IMR-90 (cell line): ENCODE measurements around the gene TEAD4. TPM values are rescaled to one million over a fixed set of nuclear protein-coding genes. Genes with fewer than 3 reads are reported as not detected.

ENCODE experiments used
- ATAC-seq: fragments of 200-7000 bp; cut with Tn5 transposase; 2 replicates; pipeline ENCODE4 v1.9.1; 2020; ENCODE audit warnings: low read depth, mild to moderate bottlenecking, moderate library complexity
- BruUV-seq: library from RNA; stranded (reverse); fragments of 400-500 nt; replicated peaks from 2 replicates; lab custom pipeline; 2021; lab: Mats Ljungman, UMichigan
- CTCF ChIA-PET: fragments of 300-600 bp; formaldehyde crosslinking; extraction: SDS; loops from one replicate; lab custom pipeline; 2021; ENCODE audit warnings: antibody characterized with exemption; lab: Yijun Ruan, JAX
- POLR2A ChIA-PET: fragments of 300-600 bp; sonication (Branson Sonifier 250); formaldehyde crosslinking; loops from one replicate; lab custom pipeline; 2022; ENCODE audit warnings: antibody characterized with exemption; ENCODE audit not compliant: unreplicated experiment; lab: Charles Lee
- DNase-seq: peaks from one replicate; pipeline ENCODE4 v3.0.0; 2013
- H2AFZ ChIP-seq: replicated peaks from 2 replicates; pipeline ENCODE3; 2013; ENCODE audit warnings: low read length, mild to moderate bottlenecking; ENCODE audit not compliant: poor library complexity
- H2AK5ac ChIP-seq: 2 replicates; pipeline ENCODE4 v1.6.1; 2013; ENCODE audit warnings: low read depth, low read length, inconsistent platforms
- H2AK9ac ChIP-seq: replicated peaks from 2 replicates; pipeline ENCODE3; 2013; ENCODE audit warnings: mild to moderate bottlenecking, low read depth, low read length, moderate library complexity; ENCODE audit not compliant: poor library complexity
- H2BK120ac ChIP-seq: 2 replicates; pipeline ENCODE4 v1.6.1; 2013; ENCODE audit warnings: low read depth, low read length, inconsistent platforms
- H2BK15ac ChIP-seq: 3 replicates; pipeline ENCODE4 v1.6.1; 2013; ENCODE audit warnings: low read depth, low read length, inconsistent platforms
- H2BK20ac ChIP-seq: 2 replicates; pipeline ENCODE4 v1.6.1; 2013; ENCODE audit warnings: low read depth, mild to moderate bottlenecking, inconsistent platforms, low read length, moderate library complexity
- H2BK5ac ChIP-seq: 2 replicates; pipeline ENCODE4 v1.6.1; 2013; ENCODE audit warnings: mild to moderate bottlenecking, low read depth, low read length, inconsistent platforms; ENCODE audit not compliant: poor library complexity, severe bottlenecking
- H3K14ac ChIP-seq: replicated peaks from 2 replicates; pipeline ENCODE4 v1.6.1; 2013; ENCODE audit warnings: low read depth, low read length, inconsistent platforms
- H3K18ac ChIP-seq: 2 replicates; pipeline ENCODE4 v1.6.1; 2013; ENCODE audit warnings: low read depth, low read length, control low read depth
- H3K23ac ChIP-seq: 2 replicates; pipeline ENCODE4 v1.6.1; 2013; ENCODE audit warnings: low read depth, low read length, inconsistent platforms
- H3K27ac ChIP-seq: 2 replicates; pipeline ENCODE4 v1.5.1; 2013; ENCODE audit warnings: mild to moderate bottlenecking, control low read depth, low read length; ENCODE audit not compliant: insufficient read depth
- H3K27me3 ChIP-seq: 2 replicates; pipeline ENCODE4 v1.6.1; 2013; ENCODE audit warnings: low read length; ENCODE audit not compliant: control insufficient read depth, insufficient read depth
- H3K36me3 ChIP-seq: 2 replicates; pipeline ENCODE4 v1.6.1; 2013; ENCODE audit warnings: low read length, mixed read lengths; ENCODE audit not compliant: control insufficient read depth, insufficient read depth
- H3K4ac ChIP-seq: 2 replicates; pipeline ENCODE4 v1.6.1; 2013; ENCODE audit warnings: low read depth, low read length, inconsistent platforms
- H3K4me1 ChIP-seq: 2 replicates; pipeline ENCODE4 v1.6.1; 2013; ENCODE audit warnings: low read length, mixed read lengths; ENCODE audit not compliant: control insufficient read depth, insufficient read depth
- H3K4me2 ChIP-seq: 2 replicates; pipeline ENCODE4 v1.6.1; 2013; ENCODE audit warnings: low read depth, mild to moderate bottlenecking, control low read depth, low read length, moderate library complexity
- H3K4me3 ChIP-seq: 2 replicates; pipeline ENCODE4 v1.5.1; 2013; ENCODE audit warnings: low read depth, mild to moderate bottlenecking, control low read depth, low read length, moderate library complexity; ENCODE audit not compliant: insufficient read depth
- H3K56ac ChIP-seq: 2 replicates; pipeline ENCODE4 v1.6.1; 2013; ENCODE audit warnings: low read length, inconsistent platforms; ENCODE audit not compliant: insufficient read depth; ENCODE audit errors: extremely low read depth
- H3K79me1 ChIP-seq, 2 experiments: 2 replicates each; pipeline ENCODE4 v1.6.1; 2013; ENCODE audit warnings: low read length in 2 of 2, inconsistent platforms in 1 of 2, low read depth in 1 of 2
- H3K9ac ChIP-seq: 2 replicates; pipeline ENCODE4 v1.6.1; 2013; ENCODE audit warnings: low read depth, low read length, control low read depth
- H3K9me1 ChIP-seq: 2 replicates; pipeline ENCODE4 v1.6.1; 2013; ENCODE audit warnings: low read length, inconsistent platforms; ENCODE audit not compliant: insufficient read depth
- H3K9me3 ChIP-seq: 2 replicates; pipeline ENCODE4 v1.6.1; 2013; ENCODE audit warnings: low read length; ENCODE audit not compliant: control insufficient read depth, insufficient read depth
- H4K20me1 ChIP-seq: 2 replicates; pipeline ENCODE4 v1.6.1; 2013; ENCODE audit warnings: low read length, inconsistent platforms; ENCODE audit not compliant: insufficient read depth
- H4K5ac ChIP-seq: 2 replicates; pipeline ENCODE4 v1.6.1; 2013; ENCODE audit warnings: mild to moderate bottlenecking, low read depth, low read length, control low read depth
- H4K8ac ChIP-seq, 2 experiments: 2 replicates each; pipeline ENCODE4 v1.6.1; 2013; ENCODE audit warnings: low read depth in 2 of 2, low read length in 2 of 2, control low read depth in 1 of 2, inconsistent platforms in 1 of 2
- H4K91ac ChIP-seq: 2 replicates; pipeline ENCODE4 v1.6.1; 2013; ENCODE audit warnings: low read depth, low read length, inconsistent platforms; ENCODE audit not compliant: insufficient read depth
- CHD1 ChIP-seq: IDR thresholded peaks from 2 replicates; pipeline ENCODE4 v1.6.1; 2012; ENCODE audit warnings: low read depth, low read length, improper control_type of control experiment
- FOS ChIP-seq: fragments of 150-350 bp; IDR thresholded peaks from 2 replicates; pipeline ENCODE4 v1.6.1; 2016; ENCODE audit warnings: low read depth, low read length
- MAFK ChIP-seq: IDR thresholded peaks from 2 replicates; pipeline ENCODE4 v1.6.1; 2012; ENCODE audit warnings: low read depth, low read length, improper control_type of control experiment
- POLR2A ChIP-seq: IDR thresholded peaks from 2 replicates; pipeline ENCODE4 v1.6.1; 2012; ENCODE audit warnings: mild to moderate bottlenecking, low read depth, low read length
- RFX5 ChIP-seq: IDR thresholded peaks from 2 replicates; pipeline ENCODE4 v1.8.0; 2012; ENCODE audit warnings: low read depth, mild to moderate bottlenecking, low read length, moderate library complexity
- SMC3 ChIP-seq: fragments of 150-350 bp; IDR thresholded peaks from 2 replicates; pipeline ENCODE4 v1.6.1; 2016; ENCODE audit warnings: low read depth, mild to moderate bottlenecking, antibody characterized with exemption, low read length, moderate library complexity
- WGBS, 2 experiments: methylation state at CpG; one replicate each; pipeline versions ENCODE4 v1.1.5 to v1.1.7; 2013; ENCODE audit warnings: missing lambda C conversion rate in 2 of 2; ENCODE audit not compliant: insufficient read length in 1 of 2; ENCODE audit errors: extremely low coverage in 2 of 2; 5-methylcytosine and 5-hydroxymethylcytosine counted together
- dilution Hi-C: fragments of 300-500 bp; cut with HindIII; formaldehyde crosslinking; loops from one replicate; pipeline ENCODE4 v1.14.3; 2018; ENCODE audit warnings: low sequenced_read_pairs; ENCODE audit not compliant: unreplicated experiment
- in situ Hi-C: fragments of 300-500 bp; cut with MboI; formaldehyde crosslinking; loops from 3 replicates; pipeline ENCODE4 v1.14.3; 2019; ENCODE audit warnings: low sequenced_read_pairs, inconsistent platforms, mixed read lengths
- intact Hi-C: fragments of 100-400 bp; cut with micrococcal nuclease; formaldehyde crosslinking; loops from 2 replicates; pipeline ENCODE4 v1.10.0; 2022
- polyA plus RNA-seq, 3 experiments: library from polyadenylated mRNA; depleted of rRNA; stranded (reverse); fragments of >200 nt; gene quantifications; 2 replicates each; pipeline ENCODE4 v1.2.3, GENCODE V29; 2012; ENCODE audit warnings: low replicate concordance in 1 of 3
- total RNA-seq: library from RNA; depleted of rRNA; stranded (reverse); fragments of >200 nt; gene quantifications from 2 replicates; pipeline ENCODE4 v1.2.3, GENCODE V29; 2012

Gene TEAD4
- total and polyA plus RNA-seq, 2 of the 4 experiments (the other 2 are of a cell fraction), result 8.8 to 24.9 TPM

GRCh38 chr12:3044141-3044630 is 85.0 kb downstream of the TEAD4 start:
- no peak for TF ChIP-seq MAFK
- no peak for TF ChIP-seq RFX5
- no peak for TF ChIP-seq CHD1
- TF ChIP-seq SMC3, result no peak
- no peak for TF ChIP-seq POLR2A
- no peak for TF ChIP-seq FOS
- Histone ChIP-seq H4K91ac (no peak overlapping the region), H3K9me3 (no peaks in the 10 kb centered on the region), H3K79me1 (no peaks in the 10 kb centered on the region), H3K18ac (no peak overlapping the region), H2BK20ac (no peak overlapping the region), H2BK15ac (no peak overlapping the region), H3K4me1 (no peaks in the 10 kb centered on the region), H3K4me3 (no peak overlapping the region), H3K27me3 (peaks cover 3% of the 10 kb centered on the region; the same call in 1 of the 2 replicates), H2BK5ac (no peak overlapping the region), H4K5ac (no peak overlapping the region), H3K36me3 (peaks cover 9% of the 10 kb centered on the region), H2BK120ac (no peak overlapping the region), H3K23ac (no peak overlapping the region), H3K4me2 (no peak overlapping the region), H3K14ac (no peak overlapping the region), H3K9ac (no peak overlapping the region), H2AK9ac (no peak overlapping the region), H2AK5ac (no peak overlapping the region), H3K56ac (no peak overlapping the region), H3K4ac (no peak overlapping the region), H2AFZ (no peak overlapping the region), H4K20me1 (peaks cover 3% of the 10 kb centered on the region; the same call in 1 of the 2 replicates), H3K27ac (no peak overlapping the region), H3K9me1 (peaks cover 5% of the 10 kb centered on the region), H4K8ac (no peak overlapping the region)
- no peak for DNase-seq
- BruUV-seq, result no TSS peak
- POLR2A ChIA-PET, result no interaction called here
- ATAC-seq, result no peak
- intact Hi-C loops (no loop called here), in situ Hi-C loops (no loop called here), dilution Hi-C loops (no loop called here)
- no CpG with 5 or more reads among the region's 8 CpGs for WGBS, 2 experiments
- CTCF ChIA-PET, result no interaction called here
